Right kidney (tissue), 1 donor: ENCODE data around the gene RAB11FIP5.
"Not testable (repeated sequence)": the region's sequence is repeated elsewhere in the genome, so short reads cannot be mapped to it uniquely, and the experiment has no call there.

Source experiments
- DNase-seq: peaks from one replicate; pipeline ENCODE4 v3.0.0-alpha.2; 2016

Gene RAB11FIP5

GRCh38 chr2:73069855-73070642 is 42.7 kb downstream of the RAB11FIP5 start:
- DNase-seq: no peak

- DNase-seq: no peak
Observed at GRCh38 chr2:73069041-73069854, 43.5 kb downstream of the RAB11FIP5 start.

DNA sequence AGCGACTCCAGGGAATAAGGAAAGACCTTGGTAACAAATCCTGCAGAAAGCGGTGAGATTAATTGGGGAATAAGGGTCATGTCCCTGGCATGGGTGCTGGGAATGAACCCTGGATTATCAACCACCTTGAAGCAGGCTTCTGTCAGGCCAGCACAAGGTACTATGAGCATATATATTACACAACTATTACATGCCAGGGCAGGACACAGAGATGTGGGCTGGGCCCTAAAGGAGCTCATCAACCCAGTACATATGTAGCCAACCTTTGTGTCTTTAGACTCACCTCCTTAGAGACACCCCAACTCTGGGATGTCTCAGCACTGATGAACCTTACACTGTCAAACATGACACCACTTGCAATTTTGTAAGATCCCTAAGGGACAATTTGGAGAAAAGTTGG is 44.6 kb downstream of the RAB11FIP5 start:
- DNase-seq: no peak

GRCh38 chr2:73067043-73067442 is 45.7 kb downstream of the RAB11FIP5 start:
- no peak for DNase-seq

- DNase-seq: not testable (repeated sequence)
Observed at GRCh38 chr2:73065070-73065469, 47.7 kb downstream of the RAB11FIP5 start.

DNA sequence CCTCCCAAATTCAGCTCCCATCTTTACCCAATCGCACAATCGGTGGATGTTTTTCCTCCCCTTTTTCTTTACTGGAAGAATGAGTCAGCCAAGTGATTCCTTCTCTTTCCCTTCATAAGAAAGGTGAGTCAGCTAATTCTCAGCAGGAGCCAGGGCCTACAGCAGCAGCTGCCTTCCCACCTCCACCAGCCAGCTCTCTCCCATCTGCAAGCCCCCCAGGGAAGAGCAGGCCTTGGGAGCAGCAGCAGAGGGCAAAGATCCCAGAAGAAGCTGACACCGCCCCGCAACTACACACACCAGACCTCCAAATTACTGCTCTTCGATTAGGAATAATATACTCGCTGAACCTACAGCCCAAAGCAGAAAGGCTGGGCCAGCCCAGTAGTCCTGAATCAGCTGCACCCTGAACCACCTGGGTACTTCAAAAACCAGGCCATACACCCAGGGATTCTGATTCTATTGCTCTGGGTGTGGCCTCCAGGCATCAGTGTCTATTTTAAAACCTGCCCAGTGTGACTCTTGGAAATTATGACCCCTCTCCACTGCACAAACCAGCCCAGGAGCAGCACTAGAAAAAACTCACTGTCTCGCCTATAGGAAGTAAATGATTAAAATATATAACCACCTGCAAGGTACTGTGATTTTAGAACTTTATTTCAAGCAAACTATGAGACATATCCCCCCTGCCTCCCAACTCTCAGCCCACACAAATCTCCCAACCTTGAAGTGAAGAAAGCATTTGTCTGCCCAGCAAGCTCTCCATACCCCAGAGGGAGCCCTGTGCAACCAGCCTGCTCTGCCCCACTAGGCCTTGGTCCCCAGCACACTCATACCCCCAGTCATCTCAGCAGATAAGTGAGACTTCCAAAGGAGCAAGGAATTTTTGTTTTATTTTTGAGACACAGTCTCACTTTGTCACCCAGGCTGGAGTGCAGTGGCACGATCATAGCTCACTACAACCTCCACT is 48.6 kb downstream of the RAB11FIP5 start:
- no peak for DNase-seq

DNA sequence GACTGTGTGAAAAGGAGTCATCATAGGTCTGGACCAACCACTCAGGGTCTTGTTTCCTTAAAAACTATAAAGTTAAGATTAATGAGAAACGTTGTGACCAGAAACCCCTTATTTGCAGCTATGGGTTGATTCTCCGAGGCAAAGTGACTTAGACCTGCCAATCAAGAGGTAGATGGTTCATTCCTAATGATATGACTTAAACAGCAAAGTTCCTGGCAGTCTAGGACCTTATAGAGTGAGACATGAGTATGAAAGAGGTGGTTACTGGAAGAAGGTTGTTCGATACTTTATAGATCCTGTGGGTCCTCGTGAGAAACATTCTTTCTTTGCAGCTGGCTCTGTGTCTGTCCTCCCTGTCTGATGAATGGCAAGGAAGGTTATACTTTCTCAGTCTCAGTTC is 49.3 kb downstream of the RAB11FIP5 start:
- DNase-seq: no peak

DNA sequence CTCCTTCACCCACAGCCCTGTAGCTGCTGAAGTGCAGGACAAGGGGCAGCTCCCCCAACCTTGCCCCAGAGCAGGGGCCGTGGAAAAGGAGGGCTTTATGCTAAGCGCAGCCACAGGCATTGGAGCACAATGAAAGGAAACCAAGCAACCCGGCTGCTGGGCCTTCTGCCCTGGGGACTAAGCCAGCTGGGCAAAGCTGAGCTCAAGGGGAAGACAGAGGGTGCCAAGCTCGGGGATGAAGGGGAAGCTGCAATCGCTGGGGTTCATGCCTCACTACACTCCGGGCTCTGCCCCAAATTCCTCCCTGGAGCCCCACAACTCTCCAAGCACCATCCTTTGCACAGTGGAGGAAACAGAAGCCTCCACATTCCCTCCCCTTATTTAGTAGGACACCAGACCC is 53.6 kb downstream of the RAB11FIP5 start:
- DNase-seq: no peak

DNA sequence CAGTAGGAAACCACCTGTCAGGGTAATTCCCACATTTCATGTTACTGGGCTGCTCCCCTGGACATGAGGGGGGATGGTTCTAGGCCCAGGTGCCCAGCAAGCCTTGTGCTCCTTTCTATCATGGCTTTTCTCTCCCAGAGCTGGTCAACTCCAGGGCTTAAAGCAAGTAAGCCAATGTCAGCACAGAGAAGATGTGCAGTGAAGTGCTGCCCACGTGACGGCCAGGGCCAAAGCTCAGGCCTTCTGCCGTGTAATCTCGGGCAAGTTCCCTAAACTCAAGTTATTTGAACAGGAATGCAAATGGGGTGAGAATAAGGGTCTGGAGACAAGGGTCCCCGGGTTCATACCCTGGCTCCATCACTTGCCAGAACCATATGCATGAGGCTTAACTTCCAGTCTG is 57.8 kb downstream of the RAB11FIP5 start:
- DNase-seq: no peak

DNA sequence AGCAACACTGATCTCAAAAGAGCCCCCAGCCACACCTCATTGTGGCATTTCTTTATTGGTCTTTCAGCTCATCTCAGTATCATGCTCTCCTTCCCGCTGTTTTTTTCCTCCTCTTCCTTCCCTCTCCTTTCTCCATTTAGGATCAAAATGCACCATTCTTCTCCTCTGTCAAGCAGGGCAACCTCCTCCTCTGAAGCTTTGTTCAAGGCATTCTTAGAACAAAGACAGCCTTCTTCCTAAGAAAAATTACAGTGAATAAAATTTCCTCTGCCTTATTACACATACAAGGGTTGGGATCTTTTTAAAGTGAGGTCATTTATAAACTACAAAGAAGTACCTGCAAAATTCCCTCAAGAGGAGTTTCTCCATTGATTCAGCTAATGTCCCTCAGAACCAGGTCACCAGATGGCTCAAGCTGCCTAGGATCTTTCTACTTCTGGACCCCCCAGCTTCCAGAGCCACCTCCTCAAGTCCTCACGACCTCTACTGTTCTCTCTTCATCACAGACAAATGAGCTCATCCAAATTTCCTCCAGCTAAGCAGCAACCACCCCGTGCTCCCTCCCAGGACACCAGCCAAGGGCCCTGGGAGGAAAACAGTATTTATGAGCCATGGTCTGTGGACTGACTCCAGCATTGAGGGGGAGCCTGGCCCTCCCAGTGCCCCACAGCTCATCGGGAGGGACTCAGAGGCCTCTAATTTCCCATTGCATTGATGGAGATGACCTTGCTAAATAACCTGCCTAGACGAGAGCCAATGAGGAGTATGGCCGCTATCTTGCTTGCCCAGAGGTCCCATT is 59.2 kb downstream of the RAB11FIP5 start:
- DNase-seq: no peak

DNA sequence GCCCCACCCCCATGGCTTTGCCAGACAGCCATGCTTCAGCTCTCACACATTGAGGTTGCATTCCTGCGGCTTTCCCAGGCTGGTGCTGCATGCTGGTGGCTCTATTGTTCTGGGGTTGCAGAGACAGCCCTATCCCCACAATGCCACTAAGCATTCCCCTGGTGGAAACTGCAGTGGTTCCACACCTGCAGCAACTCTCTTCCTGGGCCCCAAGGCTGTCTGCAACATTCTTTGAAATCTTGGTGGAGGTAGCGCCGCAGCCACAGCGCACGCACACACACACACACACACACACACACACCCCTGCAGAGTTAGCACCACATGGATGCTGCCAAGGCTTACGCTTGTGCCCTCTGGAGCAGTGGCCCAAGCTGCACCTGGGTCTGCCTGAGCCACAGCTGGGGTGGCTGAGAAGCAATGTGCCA is 62.6 kb downstream of the RAB11FIP5 start:
- no peak for DNase-seq

DNA sequence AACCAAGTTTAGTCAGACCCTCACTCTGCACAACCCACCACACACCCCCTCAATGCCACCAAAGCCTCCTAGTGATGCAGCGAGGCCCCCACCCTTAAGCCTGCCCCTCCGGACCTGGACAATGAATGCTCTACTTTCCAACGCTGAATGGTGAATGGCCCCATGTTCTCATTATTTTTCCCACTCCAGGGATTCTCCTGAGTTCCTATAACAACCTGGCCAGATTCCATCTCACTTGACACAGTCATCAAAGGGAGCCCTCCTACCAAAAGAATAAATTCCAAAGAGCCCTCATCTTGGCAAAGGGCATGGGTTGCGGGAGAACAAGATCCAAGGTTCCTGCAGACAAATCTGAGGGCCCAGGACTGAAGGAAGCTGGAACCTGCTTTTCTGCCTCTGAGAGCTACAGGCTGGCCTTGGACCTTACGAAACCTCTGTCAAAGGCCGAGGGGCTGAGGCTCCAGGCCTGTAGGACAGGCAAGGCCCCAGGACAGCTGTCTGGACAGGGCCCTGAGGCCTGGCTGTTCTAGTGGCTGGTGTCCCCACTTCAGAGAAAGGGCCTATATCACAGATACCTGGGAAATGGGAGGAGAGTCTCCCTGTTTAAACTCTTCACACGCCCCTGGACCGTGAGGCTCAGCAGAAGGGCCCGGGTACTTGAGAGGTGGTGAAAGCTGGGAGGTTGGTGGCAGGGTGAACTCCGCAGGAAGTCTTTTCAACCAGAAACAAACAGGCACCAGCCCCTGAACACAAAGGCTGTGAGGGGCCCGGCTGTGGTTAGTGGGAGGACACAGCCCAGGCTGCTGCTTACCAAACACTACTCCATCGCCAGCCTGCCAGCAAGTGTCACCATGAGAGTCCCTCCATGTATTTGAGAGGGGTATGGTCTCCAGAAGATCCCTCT is 68.6 kb downstream of the RAB11FIP5 start:
- no peak for DNase-seq

- DNase-seq: no peak
Observed at GRCh38 chr2:73043276-73043675, 69.5 kb downstream of the RAB11FIP5 start.

GRCh38 chr2:73037947-73038585 is 74.7 kb downstream of the RAB11FIP5 start:
- no peak for DNase-seq

- no peak for DNase-seq
Observed at GRCh38 chr2:73036766-73037165, 76.0 kb downstream of the RAB11FIP5 start.

DNA sequence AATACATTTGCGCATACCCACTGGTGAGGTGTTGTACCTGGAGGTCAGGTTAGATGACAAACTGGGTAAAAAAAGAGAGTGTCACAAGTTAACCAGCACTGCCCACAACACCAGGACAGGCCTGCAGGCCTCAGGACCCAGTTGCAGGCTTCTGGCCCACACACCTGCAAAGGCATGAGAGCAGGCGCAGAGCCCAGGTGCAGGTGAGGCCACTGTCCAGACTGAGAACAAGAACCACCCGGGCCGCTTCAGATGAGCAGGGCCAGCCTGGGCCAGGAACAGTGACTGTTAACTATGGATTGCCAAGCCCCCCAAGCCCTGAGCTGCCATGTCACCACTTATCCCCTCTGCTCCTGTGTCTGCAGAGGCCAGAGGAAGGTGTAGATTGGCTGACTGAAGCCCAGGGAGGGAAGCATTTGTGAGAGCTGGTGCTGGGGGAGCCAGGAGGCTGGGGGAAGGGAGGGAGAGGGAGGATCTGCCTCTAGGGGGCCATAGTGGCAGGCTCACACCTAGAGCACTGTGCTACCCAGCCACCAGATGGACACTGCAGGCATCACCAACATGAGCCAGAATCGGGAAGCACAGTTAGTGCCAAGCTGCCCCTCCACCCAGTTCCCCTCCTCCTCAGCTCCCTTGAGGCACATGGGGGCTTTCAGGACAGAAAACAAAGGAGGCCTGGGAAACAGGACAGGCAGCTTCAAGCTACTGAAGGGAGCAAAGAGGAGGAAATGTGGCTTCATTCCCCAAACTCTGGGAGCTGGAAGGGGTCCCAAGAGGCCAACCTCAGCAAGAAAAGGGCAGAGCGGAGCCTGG is 76.6 kb downstream of the RAB11FIP5 start:
- no peak for DNase-seq

DNA sequence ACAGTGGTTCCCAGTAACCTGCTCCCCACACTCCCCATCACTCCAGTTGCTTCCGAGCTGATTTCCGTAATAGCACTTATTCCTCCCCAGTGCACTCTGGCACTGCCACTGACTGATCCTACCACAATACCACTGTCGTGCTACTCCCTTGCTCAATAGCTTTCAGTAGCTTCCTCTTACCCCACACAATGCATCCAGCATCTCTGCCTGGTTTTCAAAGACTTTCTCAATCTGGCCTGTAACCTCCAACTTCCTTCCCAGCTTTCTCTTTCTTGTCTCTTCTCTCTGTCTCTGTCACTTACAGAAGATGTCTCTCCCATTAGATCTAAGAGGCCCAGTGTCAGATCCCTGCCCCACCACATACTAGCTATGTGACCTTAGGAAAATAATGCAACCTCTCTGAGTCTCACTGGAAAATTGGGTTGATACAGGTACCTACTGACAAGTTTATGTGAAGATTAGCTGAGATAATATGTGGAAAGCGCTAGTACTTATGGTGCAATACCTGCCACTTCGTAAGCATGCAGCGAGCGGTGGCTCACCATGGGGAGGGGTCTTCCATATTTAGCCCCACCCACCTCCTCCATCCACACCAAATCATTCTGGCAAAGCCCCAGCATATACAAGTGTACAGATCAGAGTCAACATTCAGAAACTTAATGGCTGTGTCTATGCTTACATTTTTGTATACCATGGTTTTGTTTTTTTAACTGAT is 77.9 kb downstream of the RAB11FIP5 start:
- DNase-seq: no peak

GRCh38 chr2:73033766-73034381 is 78.9 kb downstream of the RAB11FIP5 start:
- DNase-seq: no peak
